Astrocyte of the cerebellum (primary cell): Measurements from ENCODE around the gene TCFL5.

Source experiments
- DNase-seq: peaks from one replicate; pipeline ENCODE4 v3.0.0-alpha.2; 2011; ENCODE audit warnings: low read depth
- H3K4me3 ChIP-seq: 2 replicates; pipeline ENCODE4 v1.5.1; 2011; ENCODE audit warnings: mild to moderate bottlenecking, low read depth, low read length, moderate library complexity
- CTCF ChIP-seq: IDR thresholded peaks from 2 replicates; pipeline ENCODE4 v1.5.1; 2012; ENCODE audit warnings: low read length, low read depth, moderate library complexity, mild to moderate bottlenecking; ENCODE audit errors: missing control alignments
- in situ Hi-C: cut with HindIII; loops from 2 replicates; pipeline ENCODE4 v1.10.0; 2017; ENCODE audit warnings: low sequenced_read_pairs

The TCFL5 gene

GRCh38 chr20:62830821-62831220 is 30.8 kb downstream of the TCFL5 start:
- no peak overlapping the region for H3K4me3 ChIP-seq
- DNase-seq: no peak
- in situ Hi-C loops: no loop called here
- TF ChIP-seq CTCF: no peak

- no peak for TF ChIP-seq CTCF
- in situ Hi-C loops: no loop called here
- no peak overlapping the region for H3K4me3 ChIP-seq
- no peak for DNase-seq
Measured at GRCh38 chr20:62830251-62830650, 31.4 kb downstream of the TCFL5 start.

- TF ChIP-seq CTCF: no peak
- DNase-seq: no peak
- H3K4me3 ChIP-seq: no peak overlapping the region
- in situ Hi-C loops: no loop called here
Measured at GRCh38 chr20:62829231-62830230, 32.1 kb downstream of the TCFL5 start.

DNA sequence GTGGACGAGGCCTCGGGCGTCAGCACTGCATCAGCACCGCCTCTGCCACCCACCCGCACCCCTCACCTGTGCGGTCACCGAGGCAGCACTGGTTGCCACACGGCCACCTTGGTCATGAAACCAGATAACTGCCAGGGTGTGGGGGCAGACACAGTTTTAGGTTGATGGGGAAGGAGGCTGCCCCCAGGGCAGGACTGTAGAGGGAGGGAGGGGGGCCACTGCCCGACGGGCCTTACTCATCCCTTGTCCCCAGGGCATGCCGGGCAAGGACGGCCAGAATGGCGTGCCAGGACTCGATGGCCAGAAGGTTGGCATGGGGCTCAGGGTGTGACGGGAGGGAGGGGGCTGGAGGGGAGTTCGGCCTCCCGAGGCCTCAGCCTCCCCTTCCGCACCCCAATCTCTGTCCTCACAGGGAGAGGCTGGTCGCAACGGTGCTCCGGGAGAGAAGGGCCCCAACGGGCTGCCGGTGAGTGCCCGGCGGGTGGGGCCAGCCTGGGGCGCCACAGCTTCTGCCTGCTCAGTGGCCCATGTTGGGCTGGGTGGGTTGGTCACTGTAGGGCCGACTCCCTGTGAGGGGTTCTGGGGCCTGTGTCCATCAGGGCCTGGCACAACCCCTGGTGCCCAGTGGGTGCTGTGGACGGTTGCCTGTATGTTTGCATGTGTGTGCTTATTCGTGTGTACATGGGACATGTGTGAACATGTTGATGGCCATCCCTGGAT is 33.0 kb downstream of the TCFL5 start:
- no peak for DNase-seq
- in situ Hi-C loops: no loop called here
- no peak overlapping the region for H3K4me3 ChIP-seq
- no peak for TF ChIP-seq CTCF

DNA sequence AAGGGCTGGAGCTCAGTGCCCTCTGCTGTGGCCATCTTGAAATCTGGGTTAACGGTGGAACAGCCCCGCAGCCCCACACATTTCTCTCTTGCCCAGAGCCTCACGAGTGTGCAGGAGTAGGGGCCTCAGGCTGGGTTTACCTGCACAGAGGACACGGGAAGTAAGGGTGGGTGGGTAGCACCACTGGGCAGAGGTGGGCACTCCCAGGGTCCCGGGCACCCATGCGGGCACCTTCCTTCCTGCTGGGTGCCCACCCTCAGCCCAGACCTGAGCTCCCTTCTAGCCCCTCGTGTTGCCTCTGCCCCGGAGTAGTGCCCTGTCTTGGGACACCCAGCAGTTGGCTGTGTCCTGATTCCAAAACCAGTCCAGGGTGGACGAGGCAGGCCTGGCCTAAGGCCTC is 33.6 kb downstream of the TCFL5 start:
- no peak overlapping the region for H3K4me3 ChIP-seq
- in situ Hi-C loops: no loop called here
- no peak for TF ChIP-seq CTCF
- DNase-seq: no peak

GRCh38 chr20:62827311-62828038 is 34.1 kb downstream of the TCFL5 start:
- in situ Hi-C loops: no loop called here
- no peak overlapping the region for H3K4me3 ChIP-seq
- no peak for DNase-seq
- TF ChIP-seq CTCF: no peak
